ENCODE data around the gene ZNF497.

The ZNF497 gene

DNA sequence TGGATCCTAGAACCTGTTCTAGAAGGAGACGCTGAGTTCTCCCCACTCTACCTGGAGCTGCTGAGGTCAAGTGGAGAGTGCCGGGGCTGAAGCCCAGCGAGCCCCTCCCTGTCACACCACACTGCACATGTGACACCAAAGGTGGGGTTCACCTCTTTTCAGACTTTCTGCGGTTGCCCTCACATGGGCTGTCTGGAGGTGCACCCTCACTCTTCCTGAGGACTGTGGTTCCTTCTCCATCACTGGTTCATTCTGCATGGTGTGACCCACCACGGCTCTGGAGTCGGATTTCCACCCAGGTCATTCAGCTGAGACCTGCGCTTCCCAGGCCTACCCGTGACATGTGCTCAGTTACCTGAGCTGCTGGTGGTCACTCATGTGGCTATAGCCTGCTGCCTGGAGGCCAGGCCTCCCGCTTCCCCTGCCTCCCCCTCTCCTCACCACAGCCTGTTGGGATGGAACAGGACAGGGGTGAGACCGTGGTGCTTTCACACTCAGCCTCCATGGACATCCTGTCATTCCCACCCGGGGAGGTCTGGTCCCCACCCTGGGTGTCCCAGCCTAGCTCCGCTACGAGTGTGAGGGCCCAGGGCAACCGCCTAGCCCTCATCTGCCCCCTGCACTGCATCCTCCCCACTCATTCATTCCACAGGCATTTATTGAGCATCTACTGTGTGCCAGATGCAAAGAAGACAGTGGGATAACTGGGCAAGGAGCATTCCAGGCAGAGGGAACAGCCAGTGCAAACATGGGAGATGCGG, 8.7 kb downstream of the ZNF497 start:
- no peak overlapping the region for H3K4me3 ChIP-seq (replicated peaks; ENCODE audit: low read depth, low read length)
- TF ChIP-seq, protein P1, sequence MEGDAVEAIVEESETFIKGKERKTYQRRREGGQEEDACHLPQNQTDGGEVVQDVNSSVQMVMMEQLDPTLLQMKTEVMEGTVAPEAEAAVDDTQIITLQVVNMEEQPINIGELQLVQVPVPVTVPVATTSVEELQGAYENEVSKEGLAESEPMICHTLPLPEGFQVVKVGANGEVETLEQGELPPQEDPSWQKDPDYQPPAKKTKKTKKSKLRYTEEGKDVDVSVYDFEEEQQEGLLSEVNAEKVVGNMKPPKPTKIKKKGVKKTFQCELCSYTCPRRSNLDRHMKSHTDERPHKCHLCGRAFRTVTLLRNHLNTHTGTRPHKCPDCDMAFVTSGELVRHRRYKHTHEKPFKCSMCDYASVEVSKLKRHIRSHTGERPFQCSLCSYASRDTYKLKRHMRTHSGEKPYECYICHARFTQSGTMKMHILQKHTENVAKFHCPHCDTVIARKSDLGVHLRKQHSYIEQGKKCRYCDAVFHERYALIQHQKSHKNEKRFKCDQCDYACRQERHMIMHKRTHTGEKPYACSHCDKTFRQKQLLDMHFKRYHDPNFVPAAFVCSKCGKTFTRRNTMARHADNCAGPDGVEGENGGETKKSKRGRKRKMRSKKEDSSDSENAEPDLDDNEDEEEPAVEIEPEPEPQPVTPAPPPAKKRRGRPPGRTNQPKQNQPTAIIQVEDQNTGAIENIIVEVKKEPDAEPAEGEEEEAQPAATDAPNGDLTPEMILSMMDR (IDR thresholded peaks at IDR 0.05; ENCODE audit: low read length, missing control alignments), result no peak
- no peak for DNase-seq (ENCODE audit: low read depth)

DNA sequence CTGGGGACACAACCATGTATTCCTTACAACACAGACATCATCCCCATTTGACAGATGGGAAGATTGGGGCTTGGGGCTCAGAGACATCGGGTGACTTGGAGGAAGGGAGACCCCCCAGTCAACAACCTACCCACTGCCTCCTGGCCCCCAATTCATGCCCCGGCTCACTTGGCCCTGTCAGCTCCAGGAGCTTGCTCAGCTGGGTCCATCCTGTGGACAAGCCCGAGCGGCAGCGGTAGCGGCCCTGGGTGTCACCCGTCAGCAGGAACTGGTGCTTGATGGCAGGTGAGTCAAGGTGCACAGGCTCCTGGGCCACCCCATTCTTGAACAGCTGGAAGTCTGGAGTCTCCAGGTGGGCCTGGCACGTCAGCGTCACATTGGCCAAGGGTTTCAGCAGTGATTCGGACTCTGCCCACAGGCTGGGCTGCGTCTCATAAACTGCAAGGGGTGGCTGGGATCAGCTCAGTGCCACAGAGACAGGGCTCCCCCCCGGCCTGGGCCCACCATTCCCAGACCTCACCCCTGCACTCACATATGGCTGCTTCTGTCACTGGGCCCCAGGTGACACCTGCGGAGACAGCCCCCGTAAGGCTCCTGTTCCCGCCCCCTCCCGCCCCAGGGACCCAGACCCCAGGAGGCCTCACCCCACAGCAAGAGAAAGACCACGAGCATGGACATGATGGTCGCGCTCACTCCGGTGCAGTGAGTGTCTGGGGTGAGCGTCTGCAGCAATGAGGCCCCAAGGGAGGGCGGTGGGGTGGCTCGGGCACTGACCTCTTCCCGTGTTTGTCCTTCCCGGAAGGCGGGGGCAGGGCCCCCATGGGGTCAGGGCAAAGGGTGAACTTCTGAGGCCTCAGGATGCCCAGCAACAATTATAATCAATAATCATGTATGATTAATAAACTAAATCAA, 9.5 kb downstream of the ZNF497 start, which contains the start of gene A1BG:
A1BG (minus strand) TSS at position 733 of the 912 bp plus-strand sequence; CDS start at position 678, 55 bp downstream.
- no peak within 1 kb of the TSS for H3K4me3 ChIP-seq (replicated peaks; ENCODE audit: low read depth, low read length)
- TF ChIP-seq, protein P1 (IDR thresholded peaks at IDR 0.05; ENCODE audit: low read length, missing control alignments), result no peak
- DNase-seq (ENCODE audit: low read depth), result no peak

DNA sequence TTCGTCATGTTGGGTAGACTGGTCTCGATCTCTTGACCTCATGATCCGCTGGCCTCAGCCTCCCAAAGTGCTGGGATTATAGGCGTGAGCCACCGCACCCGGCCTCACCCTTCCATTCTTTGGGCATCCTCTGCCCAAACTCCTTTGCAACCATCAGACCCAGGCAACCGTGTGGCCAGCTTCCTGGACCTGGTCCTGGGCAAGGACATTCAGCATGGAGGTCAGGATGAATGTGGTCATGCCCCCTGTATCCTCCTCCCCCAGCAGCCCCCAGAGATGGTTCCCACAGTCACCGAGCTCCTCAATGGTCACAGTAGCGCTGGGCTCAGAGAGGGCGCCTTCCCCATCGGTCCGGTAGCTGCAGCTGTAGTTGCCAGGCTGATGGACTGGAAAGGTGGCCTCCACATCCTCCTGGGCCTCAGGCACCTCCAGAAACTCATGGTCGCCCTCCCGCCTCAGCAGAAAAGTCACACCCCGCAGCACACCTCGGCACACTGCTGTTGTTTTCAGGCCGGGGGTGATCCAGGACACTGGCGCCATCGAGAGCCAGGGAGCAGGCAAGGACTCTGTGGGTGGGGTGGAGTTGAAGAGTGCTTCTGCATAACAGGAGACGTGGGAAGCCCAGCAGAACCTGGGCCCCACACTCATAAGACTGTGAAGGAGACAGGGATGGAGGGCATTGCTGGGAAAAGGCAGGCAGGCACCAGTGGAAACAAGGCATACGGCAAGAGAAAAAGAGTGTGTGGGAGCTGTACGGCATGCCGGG, 10.4 kb downstream of the ZNF497 start:
- no peak for DNase-seq (ENCODE audit: low read depth)
- TF ChIP-seq, protein P1 (IDR thresholded peaks at IDR 0.05; ENCODE audit: low read length, missing control alignments), result no peak
- H3K4me3 ChIP-seq (replicated peaks; ENCODE audit: low read depth, low read length), result no peak overlapping the region

DNA sequence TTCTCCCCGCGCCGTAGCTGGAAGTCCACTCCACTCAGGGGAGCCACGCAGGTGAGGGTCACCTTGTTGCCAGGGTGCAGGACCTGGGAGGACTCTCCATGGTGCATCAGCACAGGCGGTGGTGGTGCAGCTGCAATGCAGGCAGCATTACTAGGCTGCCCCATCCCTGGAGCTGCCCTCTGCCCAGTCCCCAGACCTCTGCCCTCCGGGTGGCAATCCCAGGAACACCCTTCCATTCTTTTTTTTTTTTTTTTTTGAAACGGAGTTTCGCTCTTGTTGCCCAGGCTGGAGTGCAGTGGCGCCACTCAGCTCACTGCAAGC, 11.0 kb downstream of the ZNF497 start:
- no peak for DNase-seq (ENCODE audit: low read depth)
- H3K4me3 ChIP-seq (replicated peaks; ENCODE audit: low read depth, low read length), result no peak overlapping the region
- TF ChIP-seq, protein P1 (IDR thresholded peaks at IDR 0.05; ENCODE audit: low read length, missing control alignments), result no peak

DNA sequence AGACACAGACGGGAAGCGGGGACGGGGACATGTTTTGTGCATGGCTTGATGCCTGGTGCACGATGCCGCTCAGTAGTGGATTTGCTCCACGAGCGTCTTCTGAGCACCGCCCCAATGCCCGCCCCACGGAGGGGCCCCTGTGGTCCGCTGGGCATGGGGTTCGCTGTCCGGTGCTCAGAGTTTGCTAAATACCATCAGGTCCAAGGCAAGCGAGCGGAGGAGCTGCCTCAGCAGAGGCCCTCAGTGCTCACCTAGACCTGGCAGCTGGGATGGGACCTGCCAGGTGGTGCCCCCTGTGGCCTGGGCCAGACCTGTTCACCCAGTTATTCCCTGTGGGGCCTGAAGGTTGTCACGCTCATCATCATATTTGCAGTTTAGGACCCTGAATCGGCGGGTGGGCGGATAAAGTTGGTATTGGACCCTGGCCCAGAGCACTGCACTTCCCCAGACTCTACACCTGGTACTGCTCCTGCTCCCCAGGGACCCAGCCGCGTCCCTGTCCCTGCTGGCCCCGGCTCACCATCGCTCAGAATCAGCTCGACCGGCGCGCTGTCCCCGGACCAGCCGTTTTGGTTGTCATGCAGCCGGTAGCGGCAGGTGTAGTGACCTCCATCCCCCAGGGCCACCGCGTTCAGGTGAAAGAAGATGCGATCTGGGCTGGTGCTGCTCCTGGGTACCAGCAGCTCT, 11.5 kb downstream of the ZNF497 start:
- no peak for DNase-seq (ENCODE audit: low read depth)
- TF ChIP-seq, protein P1 (IDR thresholded peaks at IDR 0.05; ENCODE audit: low read length, missing control alignments), result no peak
- H3K4me3 ChIP-seq (replicated peaks; ENCODE audit: low read depth, low read length), result no peak overlapping the region

All from fibroblast of pulmonary artery (primary cell).